GM20000 (cell line): ENCODE data around the gene DNAI7.
A peak's percentile ranks its signal among the peaks of the same experiment; 100 is the strongest.

Experiments
- DNase-seq: peaks from one replicate; pipeline ENCODE4 v3.0.0; 2012; ENCODE audit warnings: low spot score
- CTCF ChIP-seq: IDR thresholded peaks from 2 replicates; pipeline ENCODE4 v1.5.1; 2012; ENCODE audit warnings: mild to moderate bottlenecking, control low read depth; ENCODE audit errors: extremely low read depth, missing control alignments

The DNAI7 gene

GRCh38 chr12:25123126-25123525, 71.8 kb downstream of the DNAI7 start:
- no peak for DNase-seq
- no peak for TF ChIP-seq CTCF

GRCh38 chr12:25121916-25122315, 73.0 kb downstream of the DNAI7 start:
- DNase-seq, result no peak
- TF ChIP-seq CTCF, result no peak

- no peak for TF ChIP-seq CTCF
- DNase-seq, result no peak
Measured at GRCh38 chr12:25121110-25121509, 73.8 kb downstream of the DNAI7 start.

GRCh38 chr12:25119020-25119419, 75.9 kb downstream of the DNAI7 start:
- DNase-seq, result peak; percentile 22
- TF ChIP-seq CTCF, result peak; percentile 39

GRCh38 chr12:25115677-25116076, 79.3 kb downstream of the DNAI7 start:
- no peak for TF ChIP-seq CTCF
- DNase-seq, result no peak

GRCh38 chr12:25113651-25114050, 81.3 kb downstream of the DNAI7 start:
- TF ChIP-seq CTCF, result no peak
- DNase-seq, result no peak

- no peak for DNase-seq
- TF ChIP-seq CTCF, result no peak
Measured at GRCh38 chr12:25110260-25110659, 84.7 kb downstream of the DNAI7 start.
